GM12801 (cell line): Measurements from ENCODE around the gene GORASP1.

ENCODE experiments used
- TF ChIP-seq, protein P1 (sequence below): IDR thresholded peaks from one replicate; pipeline ENCODE4 v1.5.1; 2011; ENCODE audit warnings: control low read depth; ENCODE audit not compliant: insufficient read length; ENCODE audit errors: extremely low read depth

The GORASP1 gene

DNA sequence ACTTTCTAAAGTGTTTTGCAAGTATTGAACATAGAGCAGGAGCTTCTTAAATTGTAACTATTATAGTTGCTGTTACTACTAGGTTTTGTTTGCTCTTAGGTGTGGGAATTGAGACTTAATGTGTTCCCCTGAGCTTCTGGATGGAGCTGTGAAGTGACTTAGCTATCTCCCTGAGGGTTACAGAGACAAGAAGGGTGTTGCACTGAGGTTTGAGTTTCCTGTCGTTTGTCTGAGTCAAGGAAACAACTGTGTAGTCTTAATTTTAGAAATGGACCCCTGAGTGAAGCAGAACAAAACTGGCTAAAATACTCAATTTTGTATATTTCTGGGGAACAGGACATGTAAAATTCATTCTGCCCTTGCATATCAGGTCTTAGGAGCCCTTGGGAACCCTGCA lies 20.5 kb upstream of the GORASP1 start:
- TF ChIP-seq, protein P1, sequence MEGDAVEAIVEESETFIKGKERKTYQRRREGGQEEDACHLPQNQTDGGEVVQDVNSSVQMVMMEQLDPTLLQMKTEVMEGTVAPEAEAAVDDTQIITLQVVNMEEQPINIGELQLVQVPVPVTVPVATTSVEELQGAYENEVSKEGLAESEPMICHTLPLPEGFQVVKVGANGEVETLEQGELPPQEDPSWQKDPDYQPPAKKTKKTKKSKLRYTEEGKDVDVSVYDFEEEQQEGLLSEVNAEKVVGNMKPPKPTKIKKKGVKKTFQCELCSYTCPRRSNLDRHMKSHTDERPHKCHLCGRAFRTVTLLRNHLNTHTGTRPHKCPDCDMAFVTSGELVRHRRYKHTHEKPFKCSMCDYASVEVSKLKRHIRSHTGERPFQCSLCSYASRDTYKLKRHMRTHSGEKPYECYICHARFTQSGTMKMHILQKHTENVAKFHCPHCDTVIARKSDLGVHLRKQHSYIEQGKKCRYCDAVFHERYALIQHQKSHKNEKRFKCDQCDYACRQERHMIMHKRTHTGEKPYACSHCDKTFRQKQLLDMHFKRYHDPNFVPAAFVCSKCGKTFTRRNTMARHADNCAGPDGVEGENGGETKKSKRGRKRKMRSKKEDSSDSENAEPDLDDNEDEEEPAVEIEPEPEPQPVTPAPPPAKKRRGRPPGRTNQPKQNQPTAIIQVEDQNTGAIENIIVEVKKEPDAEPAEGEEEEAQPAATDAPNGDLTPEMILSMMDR: no peak

DNA sequence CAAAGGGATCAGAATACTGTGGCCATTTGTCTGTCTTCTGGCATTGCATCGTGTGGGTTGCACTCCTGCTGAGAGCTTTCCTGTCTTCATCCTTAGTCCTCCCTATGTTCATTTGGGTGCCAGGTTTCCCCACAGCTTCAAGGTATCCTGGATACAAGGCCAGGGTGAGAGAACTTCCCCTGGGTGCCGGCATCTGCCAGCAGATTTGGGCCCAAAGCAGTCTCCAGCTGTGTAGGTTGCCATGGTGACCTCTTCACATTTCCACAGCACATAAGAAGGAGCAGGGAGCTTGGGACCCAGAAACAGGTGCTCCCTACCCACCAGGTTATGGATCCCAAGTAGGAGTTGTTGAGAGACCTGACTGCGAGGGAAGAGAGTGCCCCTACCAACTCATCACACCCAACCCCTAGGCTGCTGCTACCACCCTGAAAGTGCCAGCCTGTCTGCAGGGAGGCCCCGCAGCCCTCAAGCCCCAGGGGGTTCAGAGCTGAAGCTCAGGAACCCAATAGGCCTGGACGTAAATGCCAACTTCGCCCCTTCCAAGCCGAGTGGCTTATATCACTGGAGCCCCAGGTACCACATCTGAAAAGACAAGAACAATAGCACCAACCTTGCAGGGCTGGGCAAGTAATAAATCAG lies 20.0 kb upstream of the GORASP1 start:
- TF ChIP-seq, protein P1: no peak

GRCh38 chr3:39126532-39127071 lies 19.2 kb upstream of the GORASP1 start:
- TF ChIP-seq, protein P1: no peak

GRCh38 chr3:39125841-39126500 lies 18.5 kb upstream of the GORASP1 start:
- TF ChIP-seq, protein P1: no peak

DNA sequence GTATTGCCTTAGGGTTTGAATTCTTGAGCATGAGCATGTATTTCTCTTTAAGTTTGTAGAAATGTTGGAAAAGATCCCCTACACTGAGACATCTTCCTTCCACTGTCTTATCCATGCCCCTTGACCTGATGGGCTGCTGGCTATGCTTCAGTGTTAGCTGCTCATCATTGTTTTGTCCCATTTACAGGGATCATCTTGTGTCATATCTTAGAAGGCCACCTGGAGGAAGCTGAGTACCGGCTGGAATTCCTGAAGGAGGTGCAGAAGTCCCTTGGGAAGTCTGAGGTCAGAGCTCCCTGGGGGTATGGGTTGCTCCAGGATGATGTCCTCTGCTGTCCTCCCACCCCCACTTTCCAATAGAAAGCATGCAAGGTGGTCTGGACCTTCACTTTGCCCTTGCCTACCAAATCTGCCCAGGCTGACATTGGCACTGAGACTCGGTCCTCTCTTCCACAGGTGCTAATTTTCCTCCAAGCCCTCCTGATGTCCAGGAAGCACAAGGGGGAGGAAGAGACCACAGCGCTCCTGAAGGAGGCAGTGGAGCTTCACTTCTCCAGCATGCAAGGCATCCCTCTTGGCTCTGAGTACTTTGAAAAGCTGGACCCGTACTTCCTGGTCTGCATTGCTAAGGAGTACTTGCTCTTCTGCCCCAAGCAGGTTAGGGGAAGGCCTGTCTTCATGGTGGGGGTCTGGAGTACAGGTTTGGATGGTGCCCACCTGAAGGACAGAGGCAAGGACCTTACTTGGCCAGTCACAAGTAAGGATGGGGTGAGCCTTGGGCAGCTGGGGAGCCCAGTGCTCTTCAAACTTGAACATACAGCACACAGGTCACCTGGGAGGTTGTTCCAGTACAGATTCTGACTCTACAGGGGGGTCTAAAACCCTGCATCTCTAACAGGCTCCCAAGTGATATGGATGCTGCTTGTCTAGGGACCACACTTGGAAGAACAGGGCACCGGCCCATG lies 17.7 kb upstream of the GORASP1 start:
- TF ChIP-seq, protein P1: no peak

- TF ChIP-seq, protein P1: no peak
Observed at GRCh38 chr3:39122813-39123212, 15.4 kb upstream of the GORASP1 start.

- TF ChIP-seq, protein P1: no peak
Observed at GRCh38 chr3:39121621-39122020, 14.2 kb upstream of the GORASP1 start.
